22Rv1 (cell line): ENCODE measurements around the gene PLXNB2.

Experiments used
- CTCF ChIP-seq: fragments of 450-650 bp; IDR thresholded peaks from 2 replicates; pipeline ENCODE4 v1.5.1; 2017; ENCODE audit warnings: mild to moderate bottlenecking
- ZFX ChIP-seq: fragments of 450-650 bp; IDR thresholded peaks from 2 replicates; pipeline ENCODE4 v1.6.1; 2017; ENCODE audit warnings: antibody characterized with exemption, borderline replicate concordance

- TF ChIP-seq CTCF: no peak
- TF ChIP-seq ZFX: no peak
These were observed 3.6 kb upstream of the PLXNB2 start for GRCh38 chr22:50310949-50311444.
